ENCODE measurements around the gene DRAXIN.

The DRAXIN gene

GRCh38 chr1:11671205-11671543, 20.3 kb upstream of the DRAXIN start:
- FAIRE-seq (no peak), DNase-seq (ENCODE audit: insufficient read length, low spot score) (no peak)
- TF ChIP-seq POLR2A (IDR thresholded peaks at IDR 0.05; ENCODE audit: low read depth, low read length), result no peak

GRCh38 chr1:11671544-11672286, 19.8 kb upstream of the DRAXIN start:
- FAIRE-seq, result no peak
- TF ChIP-seq POLR2A (IDR thresholded peaks at IDR 0.05; ENCODE audit: low read depth, low read length), result no peak
- no peak for DNase-seq (ENCODE audit: insufficient read length, low spot score)

- FAIRE-seq (no peak), DNase-seq (ENCODE audit: insufficient read length, low spot score) (no peak)
- no peak for TF ChIP-seq POLR2A (IDR thresholded peaks at IDR 0.05; ENCODE audit: low read depth, low read length)
Measured at GRCh38 chr1:11673089-11673769, 18.3 kb upstream of the DRAXIN start.

DNA sequence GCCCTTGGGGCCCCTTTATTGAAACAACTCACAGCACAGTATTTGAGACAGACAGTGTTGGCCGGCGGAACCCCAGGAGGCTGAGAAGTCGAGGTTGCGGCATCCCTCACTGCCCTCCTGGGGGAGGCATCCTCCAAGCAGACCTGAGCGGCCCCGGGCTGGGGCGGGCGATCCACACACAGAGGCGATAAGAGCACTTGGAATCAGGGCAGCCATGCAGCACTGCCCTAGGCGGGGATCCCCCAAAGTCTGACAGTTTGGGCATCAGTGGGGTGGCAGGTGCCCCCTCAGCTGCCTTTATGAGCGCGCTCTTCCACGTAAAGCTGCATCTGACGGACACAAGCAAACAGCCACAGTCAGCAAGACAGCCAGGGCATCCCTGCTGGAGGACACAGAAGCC, 17.0 kb upstream of the DRAXIN start:
- DNase-seq (ENCODE audit: insufficient read length, low spot score) (no peak), FAIRE-seq (no peak)
- TF ChIP-seq POLR2A (IDR thresholded peaks at IDR 0.05; ENCODE audit: low read depth, low read length), result no peak

GRCh38 chr1:11675325-11675724, 16.2 kb upstream of the DRAXIN start:
- no peak for DNase-seq (ENCODE audit: insufficient read length, low spot score)
- no peak for TF ChIP-seq POLR2A (IDR thresholded peaks at IDR 0.05; ENCODE audit: low read depth, low read length)
- FAIRE-seq, result no peak

DNA sequence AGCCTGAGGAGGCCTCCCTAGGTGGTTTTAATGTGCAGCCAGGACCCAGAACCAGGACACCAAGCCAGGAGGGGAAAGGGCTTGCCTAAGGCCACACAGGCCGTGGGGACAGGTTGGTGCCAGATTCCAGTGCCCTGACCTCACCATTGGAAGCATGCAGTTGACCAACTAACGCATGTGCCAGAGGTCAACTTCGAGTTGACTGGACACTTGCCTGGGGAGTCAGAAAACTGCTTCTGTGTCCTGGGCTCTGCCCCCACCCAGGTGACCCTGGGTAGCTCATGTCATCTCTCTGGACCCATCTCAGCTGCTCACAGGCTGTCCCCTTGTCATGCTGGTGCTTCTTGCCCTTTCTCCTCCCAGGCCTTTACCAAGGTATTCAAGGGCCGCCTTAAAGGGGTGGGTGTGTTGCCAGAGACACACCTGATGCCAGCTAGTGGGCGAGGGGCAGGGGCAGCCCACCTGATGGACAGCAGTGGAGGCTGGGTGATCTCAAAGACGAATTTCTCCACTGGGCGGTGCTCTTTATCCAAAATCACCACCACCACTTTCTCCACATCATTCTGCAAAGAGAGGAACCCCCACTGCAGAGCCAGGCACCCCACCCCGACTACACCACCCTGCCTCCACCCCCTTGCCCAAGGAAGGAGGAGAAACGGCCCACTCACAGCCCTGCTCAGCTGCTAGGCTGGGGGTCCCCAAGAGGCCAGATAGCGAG, 15.0 kb upstream of the DRAXIN start:
- DNase-seq (ENCODE audit: insufficient read length, low spot score) (no peak), FAIRE-seq (no peak)
- no peak for TF ChIP-seq POLR2A (IDR thresholded peaks at IDR 0.05; ENCODE audit: low read depth, low read length)

- no peak for TF ChIP-seq POLR2A (IDR thresholded peaks at IDR 0.05; ENCODE audit: low read depth, low read length)
- no peak for DNase-seq (ENCODE audit: insufficient read length, low spot score)
- no peak for FAIRE-seq
Measured at GRCh38 chr1:11678442-11678841, 13.1 kb upstream of the DRAXIN start.

DNA sequence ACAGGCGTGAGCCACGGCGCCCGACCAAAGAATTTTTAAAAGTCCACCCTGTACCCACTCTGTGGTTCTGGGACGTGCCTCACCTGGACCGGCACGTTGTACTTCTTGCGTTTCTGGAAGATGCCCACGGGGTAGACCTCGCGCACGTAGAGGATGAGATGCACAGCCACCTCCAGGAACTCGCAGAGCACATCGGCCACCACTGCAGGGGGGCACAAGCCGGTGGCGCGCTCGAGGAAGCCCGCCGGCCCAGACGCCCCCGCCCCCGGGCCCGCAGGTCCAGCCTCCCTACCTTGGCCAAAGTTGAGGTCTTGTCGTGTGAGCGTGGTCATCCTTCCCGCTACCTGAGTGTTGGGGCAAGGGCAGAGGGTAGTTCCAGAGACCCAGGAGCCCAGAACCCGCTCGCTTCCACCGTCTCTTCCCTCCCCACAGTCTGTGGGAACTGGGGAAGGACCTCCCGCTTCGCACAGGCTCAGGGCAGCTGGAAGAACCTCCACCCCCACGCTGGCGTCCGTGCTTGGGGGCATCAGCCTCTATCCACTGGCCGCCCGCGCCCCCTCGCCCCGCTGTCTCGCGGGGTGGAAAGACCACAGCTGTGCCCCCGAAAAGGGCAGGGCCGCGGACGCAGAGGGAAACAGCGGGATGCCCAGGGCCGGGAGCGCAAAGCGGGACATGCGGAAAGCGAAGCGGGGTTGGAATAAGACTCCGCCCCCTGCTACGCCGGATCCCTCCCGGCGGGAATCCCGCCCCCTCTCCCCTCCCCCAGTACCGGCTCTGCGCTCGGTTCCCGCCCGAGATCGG, 11.0 kb upstream of the DRAXIN start:
- FAIRE-seq (no peak), DNase-seq (ENCODE audit: insufficient read length, low spot score) (peak; percentile 47)

DNA sequence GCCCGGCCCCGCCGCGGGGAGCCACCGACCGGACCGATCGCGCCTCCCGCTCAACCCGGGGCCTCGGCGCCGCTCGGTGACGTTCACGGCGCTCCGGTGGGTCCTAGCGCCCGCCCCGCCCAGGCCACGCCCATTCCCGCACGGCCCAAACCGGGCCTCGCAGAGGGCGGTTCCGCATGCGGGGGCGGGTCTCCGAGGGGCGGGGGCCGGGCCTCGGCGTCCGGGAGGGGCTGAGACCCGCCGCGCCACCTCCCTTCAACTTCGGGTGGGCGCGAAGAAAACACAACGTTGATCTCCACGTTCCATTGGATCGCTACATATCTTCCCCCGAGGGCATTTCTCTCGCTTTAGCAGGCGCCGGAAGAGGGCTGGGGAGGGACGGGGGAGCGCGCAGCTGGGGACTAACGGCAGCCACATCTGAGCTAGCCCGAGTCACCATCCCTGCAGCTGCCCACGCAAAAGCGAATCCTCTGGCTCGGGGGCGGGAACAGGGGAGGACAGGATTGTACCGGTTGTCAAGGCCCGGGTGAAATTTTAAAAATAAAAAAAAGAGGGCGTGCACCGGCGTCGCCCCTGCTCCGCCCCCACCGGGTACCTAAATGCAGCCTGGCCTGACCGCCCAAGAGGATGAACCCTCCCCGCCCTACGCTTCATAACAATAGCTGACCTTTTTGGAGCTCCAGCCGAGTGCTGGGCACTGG, 10.3 kb upstream of the DRAXIN start, which contains the start of gene MAD2L2:
MAD2L2 (minus strand) TSS at position 78 of the 701 bp plus-strand sequence. CDS start 547 bp downstream, outside the sequence.
- DNase-seq (ENCODE audit: insufficient read length, low spot score) (peak; percentile 84), FAIRE-seq (no peak)
- TF ChIP-seq POLR2A (IDR thresholded peaks at IDR 0.05; ENCODE audit: low read depth, low read length), result 0 out of 2 replicates have a peak, but pooled peaks have one; percentile 37

More for the DNA sequence above, 11.0 kb upstream of the DRAXIN start:
- TF ChIP-seq POLR2A (IDR thresholded peaks at IDR 0.05; ENCODE audit: low read depth, low read length), result no peak

DNA sequence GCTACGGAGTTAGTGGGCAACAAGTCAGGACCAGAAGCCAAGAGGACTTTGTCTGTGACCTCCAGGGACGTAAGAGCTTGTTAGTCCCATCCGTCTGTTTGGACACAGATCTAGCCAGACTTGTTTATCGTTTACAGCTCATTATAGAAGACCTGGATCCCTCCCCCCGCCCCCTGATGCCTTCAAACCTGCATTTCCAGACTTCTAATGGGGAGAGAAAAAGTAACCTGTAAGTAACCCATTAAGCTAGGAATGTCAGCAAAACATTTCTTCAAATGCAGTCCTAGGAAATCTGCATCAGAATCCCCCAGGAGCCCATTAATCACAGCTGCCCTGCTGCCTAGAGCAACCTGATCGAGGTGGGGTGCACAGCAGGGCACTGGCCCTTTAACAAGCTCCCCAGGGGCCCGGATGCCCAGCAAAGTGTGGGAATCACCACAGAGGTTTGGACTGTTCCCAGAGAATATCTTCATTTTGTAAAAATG, 9.2 kb upstream of the DRAXIN start:
- peak; percentile 64 for FAIRE-seq
- DNase-seq (ENCODE audit: insufficient read length, low spot score), result no peak
- TF ChIP-seq POLR2A (IDR thresholded peaks at IDR 0.05; ENCODE audit: low read depth, low read length), result no peak

DNA sequence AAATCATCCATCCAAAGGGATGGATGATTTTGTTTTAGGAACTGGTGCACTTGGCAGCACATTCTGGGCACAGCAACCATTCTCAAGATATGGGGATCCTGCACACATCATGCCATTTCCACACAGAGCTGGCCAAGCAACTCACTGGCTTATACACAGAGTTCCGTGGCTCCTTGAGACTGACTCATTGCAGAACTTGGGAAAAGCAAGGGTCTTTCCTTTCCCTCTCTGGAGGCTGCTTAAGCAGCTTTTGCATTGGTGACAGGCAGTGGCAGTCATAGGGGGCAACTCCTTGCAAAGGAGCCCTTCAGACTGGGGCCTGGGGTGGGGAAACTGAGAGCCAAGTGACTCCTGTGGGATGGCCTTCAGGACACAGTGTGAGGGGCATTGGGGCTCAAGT, 8.7 kb upstream of the DRAXIN start:
- DNase-seq (ENCODE audit: insufficient read length, low spot score), result no peak
- no peak for FAIRE-seq
- no peak for TF ChIP-seq POLR2A (IDR thresholded peaks at IDR 0.05; ENCODE audit: low read depth, low read length)

DNA sequence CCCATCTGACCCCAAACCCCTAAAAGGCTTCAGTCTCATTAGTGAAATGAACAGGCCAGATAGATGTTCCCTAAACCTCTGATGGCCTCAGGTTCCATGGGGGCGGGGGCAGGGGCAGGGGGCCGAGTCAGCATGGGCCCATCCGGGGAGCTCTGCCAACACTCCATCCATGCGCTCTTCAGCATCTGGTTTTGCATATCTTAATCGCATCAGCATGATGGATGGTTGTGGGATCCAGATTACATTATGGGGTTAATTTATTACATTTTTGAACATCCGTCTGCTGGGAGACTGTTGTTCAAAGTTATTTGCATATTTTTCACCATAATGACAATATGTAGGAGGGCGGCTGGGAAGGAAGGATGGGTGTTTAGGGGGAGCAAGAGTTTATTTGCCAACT, 7.4 kb upstream of the DRAXIN start:
- DNase-seq (ENCODE audit: insufficient read length, low spot score), result no peak
- TF ChIP-seq POLR2A (IDR thresholded peaks at IDR 0.05; ENCODE audit: low read depth, low read length), result no peak
- FAIRE-seq, result no peak

DNA sequence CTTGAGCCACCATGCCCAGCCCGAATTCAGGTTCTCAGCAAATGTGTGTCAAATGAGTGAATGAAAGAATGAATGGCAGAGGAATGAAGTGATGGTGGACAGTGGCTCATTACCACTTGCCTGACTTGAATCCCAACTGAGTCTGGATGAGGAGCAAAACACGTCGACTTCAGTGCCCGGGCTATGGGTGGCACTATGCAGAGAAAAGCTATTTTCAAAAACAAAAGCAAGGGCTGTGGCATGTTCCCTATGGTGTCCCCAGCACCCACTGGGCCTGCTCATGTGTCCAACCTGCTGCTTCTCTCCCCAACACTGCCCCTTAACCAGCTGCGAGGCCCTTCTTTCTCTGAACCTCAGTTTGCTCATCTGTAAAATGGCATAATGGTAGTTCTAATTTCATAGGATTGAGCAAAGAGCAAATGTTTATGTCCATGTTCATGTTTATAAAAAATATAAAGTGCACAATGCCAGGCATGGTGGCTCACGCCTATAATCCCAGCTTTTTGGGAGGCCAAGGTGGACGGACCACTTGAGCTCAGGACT, 6.2 kb upstream of the DRAXIN start:
- no peak for TF ChIP-seq POLR2A (IDR thresholded peaks at IDR 0.05; ENCODE audit: low read depth, low read length)
- FAIRE-seq, result no peak
- no peak for DNase-seq (ENCODE audit: insufficient read length, low spot score)
